ENCODE results near the gene DEDD2. TPM values are rescaled to one million over a fixed set of nuclear protein-coding genes. Genes with fewer than 3 reads are reported as not detected.
A peak's percentile ranks its signal among the peaks of the same experiment; 100 is the strongest.

Gene DEDD2
- total and polyA plus RNA-seq, 11 donors: 11.1 to 24.1 (median 17.2) TPM

- WGBS, 4 donors: 1% methylated on average over 44 to 53 of the region's 53 CpGs
- H3K4me1 ChIP-seq: peaks cover 0 to 60% (median 34%) of the 10 kb centered on the region in 12 donors
- peak within 1 kb of the TSS in 11 of 12 donors; percentile 50 to 93 (median 80) for H3K27ac ChIP-seq
- ATAC-seq (peak; percentile 92 to 96 (median 94)), DNase-seq (peak; percentile 96 to 99 (median 98))
- peak in 1 of 2 donors; percentile 83 for TF ChIP-seq POLR2A (IDR thresholded peaks at IDR 0.05)
- TF ChIP-seq, protein P1, sequence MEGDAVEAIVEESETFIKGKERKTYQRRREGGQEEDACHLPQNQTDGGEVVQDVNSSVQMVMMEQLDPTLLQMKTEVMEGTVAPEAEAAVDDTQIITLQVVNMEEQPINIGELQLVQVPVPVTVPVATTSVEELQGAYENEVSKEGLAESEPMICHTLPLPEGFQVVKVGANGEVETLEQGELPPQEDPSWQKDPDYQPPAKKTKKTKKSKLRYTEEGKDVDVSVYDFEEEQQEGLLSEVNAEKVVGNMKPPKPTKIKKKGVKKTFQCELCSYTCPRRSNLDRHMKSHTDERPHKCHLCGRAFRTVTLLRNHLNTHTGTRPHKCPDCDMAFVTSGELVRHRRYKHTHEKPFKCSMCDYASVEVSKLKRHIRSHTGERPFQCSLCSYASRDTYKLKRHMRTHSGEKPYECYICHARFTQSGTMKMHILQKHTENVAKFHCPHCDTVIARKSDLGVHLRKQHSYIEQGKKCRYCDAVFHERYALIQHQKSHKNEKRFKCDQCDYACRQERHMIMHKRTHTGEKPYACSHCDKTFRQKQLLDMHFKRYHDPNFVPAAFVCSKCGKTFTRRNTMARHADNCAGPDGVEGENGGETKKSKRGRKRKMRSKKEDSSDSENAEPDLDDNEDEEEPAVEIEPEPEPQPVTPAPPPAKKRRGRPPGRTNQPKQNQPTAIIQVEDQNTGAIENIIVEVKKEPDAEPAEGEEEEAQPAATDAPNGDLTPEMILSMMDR (IDR thresholded peaks at IDR 0.05): peak in 1 of 12 donors; percentile 5
- intact Hi-C loops (cut with DNase I): loop anchor here in 2 of 10 donors (1.0 to 10.0 kb wide), 2 partner anchors 22 to 355 kb away; partner anchors contain the start of genes GSK3A (in 1 of the 2) and RPS19 (in 1 of the 2)
- H3K36me3 ChIP-seq: peaks cover 0 to 21% (median 11%) of the 10 kb centered on the region in 9 donors
- H3K9me3 ChIP-seq: no peaks in the 10 kb centered on the region
- no peaks in the 10 kb centered on the region for H3K27me3 ChIP-seq
- peak within 1 kb of the TSS; percentile 64 to 98 (median 89) for H3K4me3 ChIP-seq
Observed at GRCh38 chr19:42219812-42220750, 2.6 kb upstream of the DEDD2 start, which contains the start of gene ZNF526. TSS of gene ZNF526 (plus strand) at chr19:42220312. CDS start at chr19:42224404, 4,092 bp downstream.

- ATAC-seq (peak; percentile 1 to 11 (median 10)), DNase-seq (peak; percentile 43 to 68 (median 52))
- Histone ChIP-seq H3K27me3 (no peaks in the 10 kb centered on the region), H3K36me3 (peaks cover 0 to 33% (median 29%) of the 10 kb centered on the region in 9 donors), H3K4me3 (peak overlapping the region; percentile 69 to 95 (median 84)), H3K9me3 (no peaks in the 10 kb centered on the region), H3K27ac (peak overlapping the region; percentile 59 to 95 (median 90)), H3K4me1 (peaks cover 0 to 83% (median 33%) of the 10 kb centered on the region in 12 donors)
- WGBS, 4 donors: 0 to 2% (median 2%) methylated on average over 21 to 79 of the region's 79 CpGs
- intact Hi-C loops (cut with DNase I): loop anchor here in 2 of 10 donors (1.0 to 10.0 kb wide), 2 partner anchors 41 to 352 kb away; partner anchors contain the start of gene RPS19 (in 1 of the 2)
- TF ChIP-seq, protein P1 (IDR thresholded peaks at IDR 0.05): no peak
- no peak for TF ChIP-seq POLR2A (IDR thresholded peaks at IDR 0.05)
Observed at GRCh38 chr19:42216653-42217519, 591 bp downstream of the DEDD2 start.

DNA sequence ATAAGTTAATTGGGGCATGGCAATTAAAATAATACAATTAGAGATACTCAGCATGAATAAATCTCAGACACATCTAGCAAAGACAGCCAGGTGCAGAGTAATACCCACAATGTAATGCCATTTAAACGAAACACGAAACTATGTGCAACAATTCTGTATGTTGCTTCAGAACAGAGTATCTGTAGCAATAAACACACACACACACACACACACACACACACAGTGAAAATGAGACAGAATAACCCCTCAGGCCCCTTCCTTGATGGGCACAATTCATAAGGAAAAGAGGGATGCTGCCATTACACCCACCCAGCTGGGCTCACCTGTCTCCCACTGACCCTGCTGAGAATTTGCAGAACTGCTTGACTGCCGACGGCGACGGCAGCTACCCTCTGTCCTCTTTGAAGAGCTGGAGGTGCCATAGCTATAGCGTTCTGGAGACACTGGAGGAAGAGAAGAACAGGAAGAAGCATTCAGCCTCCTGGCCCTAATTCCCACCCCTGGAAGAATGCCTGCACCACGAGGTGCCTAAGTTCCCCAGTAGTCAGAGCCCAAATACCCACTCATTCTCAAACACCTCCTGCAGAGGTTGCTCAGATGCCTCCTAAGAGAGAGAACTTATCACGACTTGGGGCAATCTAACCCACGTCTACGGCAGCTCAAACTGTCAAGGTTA, 2.5 kb downstream of the DEDD2 start:
- no peak for ATAC-seq
- peaks cover 0 to 70% (median 23%) of the 10 kb centered on the region in 12 donors for H3K4me1 ChIP-seq
- peak overlapping the region in 1 of 12 donors; percentile 24 for H3K27ac ChIP-seq
- H3K4me3 ChIP-seq: peak overlapping the region in 1 of 12 donors; percentile 83
- no peak for TF ChIP-seq POLR2A (IDR thresholded peaks at IDR 0.05)
- TF ChIP-seq, protein P1 (IDR thresholded peaks at IDR 0.05): no peak
- H3K36me3 ChIP-seq: peaks cover 0 to 50% (median 46%) of the 10 kb centered on the region in 9 donors
- no peaks in the 10 kb centered on the region for H3K27me3 ChIP-seq
- intact Hi-C loops (cut with DNase I): loop anchor here in 1 of 10 donors (10.0 kb wide), 1 partner anchor 350 kb away; the partner anchor contains the start of gene RPS19
- WGBS, 4 donors: 77 to 80% (median 77%) methylated on average over 11 of the region's 11 CpGs
- peak in 1 of 5 donors; percentile 30 for DNase-seq
- H3K9me3 ChIP-seq: no peaks in the 10 kb centered on the region
